Stimulated activated naive CD8-positive, alpha-beta T cell treated with anti-CD3 and anti-CD28 coated beads, Interleukin-15, amount 100 ng/mL, for 72 hours (primary cell): ENCODE measurements around the gene RASIP1.
"Not testable (repeated sequence)": the region's sequence is repeated elsewhere in the genome, so short reads cannot be mapped to it uniquely, and the experiment has no call there.

Source experiments
- ATAC-seq: fragments of 150-1000 bp; cut with Tn5 transposase; 2 replicates; pipeline ENCODE4 v1.10.0; 2021; ENCODE audit warnings: mild to moderate bottlenecking, moderate library complexity
- DNase-seq, 2 donors: peaks; one replicate each; pipeline ENCODE4 v3.0.0; 2021 to 2022
- H3K27ac Mint-ChIP-seq, 2 donors: one replicate each; pipeline ENCODE4 v1.8.0; 2022; ENCODE audit warnings: mild to moderate bottlenecking in 2 of 2, mixed read lengths in 2 of 2, moderate library complexity in 2 of 2
- H3K27me3 Mint-ChIP-seq: one replicate; pipeline ENCODE4 v1.8.0; 2022; ENCODE audit warnings: mixed read lengths
- H3K4me1 Mint-ChIP-seq: one replicate; pipeline ENCODE4 v1.8.0; 2022; ENCODE audit warnings: mild to moderate bottlenecking, mixed read lengths
- H3K4me3 Mint-ChIP-seq, 2 donors: one replicate each; pipeline ENCODE4 v1.8.0; 2022; ENCODE audit warnings: mild to moderate bottlenecking in 2 of 2, mixed read lengths in 2 of 2, moderate library complexity in 1 of 2
- H3K9me3 Mint-ChIP-seq, 2 donors: one replicate each; pipeline ENCODE4 v1.8.0; 2022; ENCODE audit warnings: mixed read lengths in 2 of 2

Gene RASIP1

GRCh38 chr19:48765816-48766215 is 25.4 kb upstream of the RASIP1 start:
- H3K27ac Mint-ChIP-seq, H3K4me3 Mint-ChIP-seq, H3K9me3 Mint-ChIP-seq, ATAC-seq, DNase-seq, H3K4me1 Mint-ChIP-seq: not testable (repeated sequence)
- peaks cover 70% of the 10 kb centered on the region for H3K27me3 Mint-ChIP-seq

GRCh38 chr19:48760504-48761205 is 20.2 kb upstream of the RASIP1 start:
- ATAC-seq (peak; percentile 61), DNase-seq (no peak)
- peak overlapping the region; percentile 35 to 51 for H3K4me3 Mint-ChIP-seq
- H3K27me3 Mint-ChIP-seq = peaks cover 39% of the 10 kb centered on the region
- H3K27ac Mint-ChIP-seq = peak overlapping the region; percentile 78 to 93
- peaks cover 10% of the 10 kb centered on the region for H3K4me1 Mint-ChIP-seq
- H3K9me3 Mint-ChIP-seq = no peaks in the 10 kb centered on the region

DNA sequence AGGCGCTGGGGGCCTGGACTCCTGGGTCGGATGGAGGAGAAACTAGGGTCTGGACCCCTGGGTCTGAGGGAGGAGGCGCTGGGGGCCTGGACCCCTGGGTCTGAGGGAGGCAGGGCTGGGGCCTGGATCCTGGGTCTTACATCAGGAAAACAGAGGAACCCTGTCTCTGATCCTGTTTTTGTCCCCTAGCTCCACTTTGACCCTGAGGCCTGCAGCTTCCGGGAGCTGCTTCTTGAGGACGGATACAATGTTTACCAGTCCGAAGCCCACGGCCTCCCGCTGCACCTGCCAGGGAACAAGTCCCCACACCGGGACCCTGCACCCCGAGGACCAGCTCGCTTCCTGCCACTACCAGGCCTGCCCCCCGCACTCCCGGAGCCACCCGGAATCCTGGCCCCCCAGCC is 17.3 kb upstream of the RASIP1 start:
- Mint-ChIP-seq H3K27me3 (peaks cover 51% of the 10 kb centered on the region), H3K27ac (no peak overlapping the region), H3K4me3 (no peak overlapping the region), H3K4me1 (peaks cover 23% of the 10 kb centered on the region), H3K9me3 (no peaks in the 10 kb centered on the region)
- ATAC-seq = no peak
- no peak for DNase-seq

GRCh38 chr19:48757089-48757675 is 16.8 kb upstream of the RASIP1 start:
- Mint-ChIP-seq H3K9me3 (no peaks in the 10 kb centered on the region), H3K4me1 (peaks cover 26% of the 10 kb centered on the region), H3K27me3 (peaks cover 49% of the 10 kb centered on the region), H3K4me3 (no peak overlapping the region), H3K27ac (peak overlapping the region in 1 of 2 donors; percentile 82)
- no peak for ATAC-seq
- no peak for DNase-seq

GRCh38 chr19:48756686-48757085 is 16.3 kb upstream of the RASIP1 start:
- ATAC-seq (no peak), DNase-seq (no peak)
- Mint-ChIP-seq H3K27me3 (peaks cover 49% of the 10 kb centered on the region), H3K4me1 (peaks cover 29% of the 10 kb centered on the region), H3K9me3 (no peaks in the 10 kb centered on the region), H3K4me3 (no peak overlapping the region), H3K27ac (peak overlapping the region in 1 of 2 donors; percentile 82)

- peak overlapping the region in 1 of 2 donors; percentile 19 for H3K27ac Mint-ChIP-seq
- no peak for ATAC-seq
- DNase-seq = no peak
- no peaks in the 10 kb centered on the region for H3K9me3 Mint-ChIP-seq
- H3K4me1 Mint-ChIP-seq = peaks cover 29% of the 10 kb centered on the region
- H3K4me3 Mint-ChIP-seq = no peak overlapping the region
- H3K27me3 Mint-ChIP-seq = peaks cover 49% of the 10 kb centered on the region
These were observed 15.8 kb upstream of the RASIP1 start for GRCh38 chr19:48756212-48756611.

- peaks cover 26% of the 10 kb centered on the region for H3K4me1 Mint-ChIP-seq
- no peak for ATAC-seq
- no peaks in the 10 kb centered on the region for H3K9me3 Mint-ChIP-seq
- peaks cover 49% of the 10 kb centered on the region for H3K27me3 Mint-ChIP-seq
- DNase-seq = no peak
- no peak overlapping the region for H3K4me3 Mint-ChIP-seq
- no peak overlapping the region for H3K27ac Mint-ChIP-seq
These were observed 15.4 kb upstream of the RASIP1 start for GRCh38 chr19:48755787-48756186.

DNA sequence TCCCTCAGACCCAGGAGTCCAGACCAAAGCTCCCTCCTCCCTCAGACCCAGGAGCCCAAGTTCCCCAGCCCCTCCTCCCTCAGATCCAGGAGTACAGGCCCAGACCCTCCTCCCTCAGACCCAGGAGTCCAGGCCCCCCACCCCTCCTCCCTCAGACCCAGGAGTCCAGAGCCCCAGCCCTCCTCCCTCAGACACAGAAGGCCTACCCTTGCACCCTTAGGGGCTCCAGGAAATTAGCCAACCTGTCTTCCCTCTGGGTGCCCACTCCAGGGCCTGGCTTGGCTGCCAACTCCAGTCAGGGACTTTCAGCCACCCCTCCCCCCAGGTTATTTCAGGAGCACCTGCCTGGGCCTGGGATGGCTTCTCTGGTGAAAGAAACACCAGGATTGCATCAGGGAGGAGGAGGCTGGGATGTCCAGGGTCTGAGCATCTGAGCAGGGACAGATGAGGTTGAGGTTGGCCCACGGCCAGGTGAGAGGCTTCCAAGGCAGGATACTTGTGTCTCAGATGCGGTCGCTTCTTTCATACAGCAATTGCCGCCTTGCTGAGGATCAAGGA is 14.8 kb upstream of the RASIP1 start, which contains the start of gene FGF21:
FGF21 (plus strand) TSS at position 441 of the 558 bp plus-strand sequence. CDS start 713 bp downstream, outside the sequence.
- Mint-ChIP-seq H3K27ac (peak within 1 kb of the TSS; percentile 19 to 49), H3K9me3 (no peaks in the 10 kb centered on the region), H3K4me1 (peaks cover 20% of the 10 kb centered on the region), H3K27me3 (peaks cover 50% of the 10 kb centered on the region), H3K4me3 (no peak within 1 kb of the TSS)
- ATAC-seq (no peak), DNase-seq (no peak)

DNA sequence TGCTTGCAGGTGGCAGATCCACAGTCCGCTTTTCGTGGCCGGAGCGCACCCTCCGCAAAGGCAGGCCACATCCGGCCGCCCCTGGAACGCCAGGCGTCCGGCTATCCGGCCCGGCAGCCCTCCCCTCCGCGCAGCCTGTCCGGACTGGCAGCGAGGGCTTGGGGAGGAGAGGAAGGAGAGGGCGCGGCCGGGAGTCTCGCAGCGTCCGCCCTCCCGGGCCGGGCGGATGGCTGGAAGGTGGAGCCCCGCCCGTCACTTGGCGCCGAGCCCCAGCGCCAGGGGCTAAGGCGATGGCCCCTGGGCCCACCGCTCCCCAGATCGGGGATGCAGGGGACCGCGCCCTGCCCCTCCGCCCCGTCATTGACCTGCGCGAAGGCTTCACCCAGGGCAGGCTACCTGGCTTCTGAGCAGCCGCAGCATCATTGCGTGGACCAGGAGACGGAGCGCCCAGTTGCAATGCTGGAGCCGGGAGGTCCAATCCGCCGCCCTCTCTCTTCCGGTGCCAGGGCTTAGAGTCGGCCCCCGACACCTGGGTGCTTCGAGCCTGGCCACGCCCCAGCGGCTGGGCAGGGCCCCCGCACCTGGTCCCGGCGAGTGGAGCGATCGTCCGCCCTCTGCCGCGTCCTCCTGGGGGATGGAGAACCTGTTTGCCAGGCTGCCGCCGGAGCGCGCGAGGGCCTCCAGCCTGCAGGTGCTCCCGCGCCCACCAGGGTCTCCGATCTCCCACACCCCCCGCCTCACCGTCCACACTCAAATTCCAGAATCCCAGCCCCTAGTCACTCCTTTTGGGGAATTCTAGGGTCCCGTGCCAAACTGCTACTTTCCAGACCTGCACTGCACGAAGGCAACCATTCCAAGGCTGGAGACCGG is 12.3 kb upstream of the RASIP1 start, which contains the start of gene FUT1:
FUT1 (minus strand) TSS at position 146 of the 870 bp plus-strand sequence. CDS start 1,360 bp downstream, outside the sequence.
- H3K27ac Mint-ChIP-seq = peak within 1 kb of the TSS in 1 of 2 donors; percentile 74
- peaks cover 51% of the 10 kb centered on the region for H3K27me3 Mint-ChIP-seq
- DNase-seq (peak; percentile 53 to 55), ATAC-seq (peak; percentile 78)
- no peaks in the 10 kb centered on the region for H3K9me3 Mint-ChIP-seq
- H3K4me1 Mint-ChIP-seq = peaks cover 19% of the 10 kb centered on the region
- peak within 1 kb of the TSS; percentile 82 to 87 for H3K4me3 Mint-ChIP-seq

GRCh38 chr19:48751845-48752495 is 11.6 kb upstream of the RASIP1 start:
- Mint-ChIP-seq H3K4me3 (peak overlapping the region; percentile 78 to 87), H3K9me3 (no peaks in the 10 kb centered on the region), H3K27me3 (peaks cover 51% of the 10 kb centered on the region), H3K4me1 (peaks cover 24% of the 10 kb centered on the region), H3K27ac (no peak overlapping the region)
- DNase-seq = no peak
- ATAC-seq = no peak

DNA sequence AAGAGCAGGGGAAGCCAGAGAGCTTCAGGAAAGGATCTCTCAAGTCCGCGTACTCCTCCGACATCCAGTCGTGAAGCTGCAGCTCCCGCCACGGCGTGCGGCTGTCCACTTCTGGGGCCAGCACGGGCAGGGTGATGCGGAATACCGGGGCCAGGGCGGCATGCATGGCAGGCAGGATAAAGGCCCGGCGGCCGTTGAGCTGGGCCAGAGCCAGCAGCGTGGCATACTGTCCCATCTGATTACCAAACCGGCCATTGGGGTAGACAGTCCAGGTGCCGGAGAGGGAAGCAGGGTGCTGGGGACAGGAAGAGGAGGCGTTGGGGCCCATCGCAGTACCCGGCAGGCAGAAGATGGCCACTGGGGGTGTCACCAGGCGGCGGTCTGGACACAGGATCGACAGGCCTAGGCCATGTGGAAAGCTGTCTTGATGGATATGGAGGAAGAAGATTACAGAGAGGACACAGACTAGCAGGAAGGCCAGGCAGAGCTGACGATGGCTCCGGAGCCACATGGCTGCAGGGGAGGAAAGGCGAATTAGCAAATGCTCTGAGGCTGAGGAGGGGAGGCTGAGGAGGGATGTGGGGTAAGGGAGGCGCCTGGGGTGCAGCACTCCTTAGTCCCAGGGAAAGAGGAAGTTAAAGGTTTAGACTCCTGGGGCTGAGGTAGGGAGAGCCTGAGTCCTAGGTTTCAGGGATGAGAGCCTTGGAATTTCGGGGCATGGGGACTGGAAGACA is 10.5 kb upstream of the RASIP1 start:
- peaks cover 32% of the 10 kb centered on the region for H3K4me1 Mint-ChIP-seq
- peaks cover 58% of the 10 kb centered on the region for H3K27me3 Mint-ChIP-seq
- H3K9me3 Mint-ChIP-seq = no peaks in the 10 kb centered on the region
- no peak overlapping the region for H3K27ac Mint-ChIP-seq
- H3K4me3 Mint-ChIP-seq = peak overlapping the region; percentile 1 to 4
- ATAC-seq (no peak), DNase-seq (no peak)

DNA sequence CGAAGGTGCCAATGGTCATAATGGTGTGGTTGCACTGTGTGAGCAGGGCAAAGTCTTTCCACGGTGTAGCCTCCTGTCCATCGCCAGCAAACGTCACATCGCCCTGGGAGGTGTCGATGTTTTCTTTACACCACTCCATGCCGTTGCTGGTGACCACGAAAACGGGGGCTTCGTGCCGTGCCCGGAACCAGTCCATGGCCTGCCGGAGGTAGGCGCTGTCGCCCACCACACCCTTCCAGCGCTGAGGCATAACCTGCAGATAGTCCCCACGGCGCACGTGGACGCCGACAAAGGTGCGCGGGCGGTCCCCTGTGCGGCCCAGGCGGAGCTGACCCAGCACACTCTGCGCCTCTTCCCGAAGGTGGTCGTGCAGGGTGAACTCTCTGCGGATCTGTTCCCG is 9.9 kb upstream of the RASIP1 start:
- peaks cover 64% of the 10 kb centered on the region for H3K27me3 Mint-ChIP-seq
- H3K27ac Mint-ChIP-seq = no peak overlapping the region
- H3K4me1 Mint-ChIP-seq = peaks cover 38% of the 10 kb centered on the region
- H3K9me3 Mint-ChIP-seq = no peaks in the 10 kb centered on the region
- H3K4me3 Mint-ChIP-seq = no peak overlapping the region
- ATAC-seq = no peak
- no peak for DNase-seq

GRCh38 chr19:48749571-48750198 is 9.3 kb upstream of the RASIP1 start:
- no peak for ATAC-seq
- Mint-ChIP-seq H3K9me3 (no peaks in the 10 kb centered on the region), H3K4me1 (peaks cover 42% of the 10 kb centered on the region), H3K27ac (no peak overlapping the region), H3K4me3 (no peak overlapping the region), H3K27me3 (peaks cover 61% of the 10 kb centered on the region)
- DNase-seq = no peak
